SW480 (cell line): ENCODE measurements around the gene LAMC2.

Experiments
- DNase-seq: peaks from one replicate; pipeline ENCODE4 v3.0.0-alpha.2; 2016; ENCODE audit warnings: low spot score

The LAMC2 gene

GRCh38 chr1:183214021-183214970, 28.2 kb downstream of the LAMC2 start:
- no peak for DNase-seq

GRCh38 chr1:183215076-183215720, 29.1 kb downstream of the LAMC2 start:
- no peak for DNase-seq

GRCh38 chr1:183215936-183216335, 29.9 kb downstream of the LAMC2 start:
- DNase-seq = no peak

- DNase-seq = no peak
These were observed 32.1 kb downstream of the LAMC2 start for GRCh38 chr1:183218027-183218618.

DNA sequence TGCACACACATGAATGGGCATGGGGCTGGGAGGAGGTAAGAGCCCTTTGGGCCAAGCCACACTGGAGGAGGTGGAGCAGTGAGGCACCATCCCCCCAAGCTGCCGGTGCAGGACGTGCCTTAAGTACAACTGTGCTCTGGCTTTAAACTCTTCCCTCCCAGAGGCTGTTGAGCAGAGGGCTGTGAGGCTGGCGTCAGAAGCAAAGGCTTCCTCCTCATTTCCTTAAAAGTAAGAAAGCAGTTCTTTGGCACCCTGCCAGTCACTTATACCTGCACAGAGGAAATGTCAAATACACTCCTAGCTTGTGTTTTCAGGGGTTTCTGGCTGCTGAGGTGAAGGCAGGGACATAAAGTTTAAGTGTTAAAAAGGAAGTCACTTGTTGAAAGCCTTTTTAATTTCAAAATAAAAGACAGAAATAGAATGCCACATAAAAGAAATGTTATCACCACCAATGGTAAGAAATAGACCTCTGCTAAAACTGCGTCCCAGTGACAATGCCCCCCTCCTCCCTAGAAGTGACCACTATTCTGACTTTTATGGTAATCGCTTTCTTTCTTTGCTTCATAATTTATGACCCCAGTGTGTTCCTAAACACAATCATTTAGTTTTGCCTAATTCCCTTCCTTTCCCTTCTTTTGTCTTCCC, 33.0 kb downstream of the LAMC2 start:
- no peak for DNase-seq

DNA sequence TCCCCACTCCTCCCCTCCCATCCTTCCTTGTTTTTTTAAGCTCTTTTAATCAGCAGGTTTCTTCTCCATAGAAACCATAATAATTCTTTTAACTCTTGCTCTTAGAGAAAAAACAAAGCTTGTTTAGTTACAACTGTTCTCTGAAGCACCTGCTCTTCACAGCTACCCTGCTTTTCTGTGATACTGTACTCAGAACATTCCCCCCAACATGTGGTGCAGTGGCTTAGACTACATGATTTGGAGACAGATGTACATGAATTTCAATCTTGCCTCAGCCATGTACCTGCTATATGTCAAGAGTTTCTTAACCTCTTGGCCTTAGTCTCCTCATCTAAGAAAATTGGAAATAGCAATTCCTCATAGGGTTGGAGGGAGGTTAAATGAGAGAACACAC, 33.5 kb downstream of the LAMC2 start:
- no peak for DNase-seq

GRCh38 chr1:183222909-183223308, 36.8 kb downstream of the LAMC2 start:
- no peak for DNase-seq

DNA sequence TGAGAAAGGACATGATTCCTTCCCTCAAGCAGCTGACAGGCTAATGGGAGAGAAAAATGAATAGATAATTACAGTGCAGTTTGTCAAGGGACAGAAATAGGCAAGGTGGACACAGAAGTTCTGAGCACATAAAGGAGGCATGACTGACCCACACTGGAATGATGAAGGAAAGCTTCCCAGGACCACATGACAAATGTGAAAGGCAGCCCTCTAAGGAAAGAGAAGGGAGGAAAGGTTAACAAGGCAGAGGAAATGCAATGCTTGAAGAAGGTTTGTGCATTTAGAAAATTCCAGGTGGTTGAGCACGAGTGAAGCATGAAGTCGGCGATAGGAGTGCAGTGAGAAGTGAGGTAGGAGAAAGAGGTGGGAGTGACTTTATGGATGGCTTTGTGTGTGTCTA, 37.4 kb downstream of the LAMC2 start:
- no peak for DNase-seq

GRCh38 chr1:183226361-183226760, 40.3 kb downstream of the LAMC2 start:
- DNase-seq = no peak

DNA sequence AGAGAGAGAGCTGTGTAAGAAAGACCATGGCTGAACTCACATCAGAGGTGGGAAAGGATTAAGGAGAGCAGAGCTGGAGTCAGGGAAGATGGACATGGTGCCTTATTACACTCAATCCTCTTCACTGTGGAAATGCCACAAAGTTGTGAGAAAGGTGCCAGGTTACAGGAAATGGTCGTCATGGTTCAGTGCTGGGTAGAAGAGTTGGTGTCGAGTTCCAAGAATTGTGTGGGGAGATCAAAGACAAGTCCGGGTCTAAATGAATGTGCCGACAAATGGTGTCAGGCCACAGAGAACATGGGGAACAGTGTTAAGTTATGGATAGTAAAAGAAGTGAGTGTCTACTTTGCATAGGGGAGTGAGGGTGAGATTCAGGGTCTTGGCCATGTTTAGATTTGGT, 40.9 kb downstream of the LAMC2 start:
- peak; percentile 73 for DNase-seq

DNA sequence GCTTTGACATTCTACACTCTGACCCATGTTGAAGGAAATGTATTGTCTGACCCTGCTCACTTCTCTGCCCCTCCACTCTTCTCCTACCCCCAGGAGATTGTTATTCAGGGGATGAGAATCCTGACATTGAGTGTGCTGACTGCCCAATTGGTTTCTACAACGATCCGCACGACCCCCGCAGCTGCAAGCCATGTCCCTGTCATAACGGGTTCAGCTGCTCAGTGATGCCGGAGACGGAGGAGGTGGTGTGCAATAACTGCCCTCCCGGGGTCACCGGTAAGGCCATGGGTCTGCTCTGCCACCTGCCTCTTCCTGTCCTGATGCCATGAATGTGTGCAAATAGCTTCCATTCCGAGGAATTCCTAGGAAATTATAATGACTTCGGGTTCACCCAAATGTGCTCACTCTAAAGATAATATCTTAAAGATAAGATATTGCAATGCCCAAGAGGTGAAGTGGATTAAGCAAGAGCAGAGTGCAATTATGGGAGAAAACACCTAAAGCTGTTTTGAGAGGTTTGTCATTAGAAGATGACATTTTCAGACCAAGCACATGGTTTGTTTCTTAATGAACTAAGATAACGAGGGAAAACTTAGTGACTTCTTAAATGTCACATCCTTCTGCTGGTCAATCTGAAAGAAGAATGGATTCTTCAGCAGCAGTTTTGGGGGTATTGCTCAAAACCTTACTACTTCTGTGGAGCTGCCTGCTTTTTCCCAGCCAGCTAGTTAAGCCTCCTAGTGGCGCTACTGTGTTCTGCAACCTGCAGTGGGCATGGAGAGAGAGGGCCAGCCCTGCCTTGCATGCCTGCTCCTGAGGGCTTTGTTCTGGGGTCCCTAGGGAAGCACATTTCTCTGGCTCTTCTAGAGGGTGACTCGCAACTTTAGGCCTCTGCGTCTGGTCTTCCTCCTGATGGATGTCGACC, 41.6 kb downstream of the LAMC2 start:
- peak; percentile 38 for DNase-seq

DNA sequence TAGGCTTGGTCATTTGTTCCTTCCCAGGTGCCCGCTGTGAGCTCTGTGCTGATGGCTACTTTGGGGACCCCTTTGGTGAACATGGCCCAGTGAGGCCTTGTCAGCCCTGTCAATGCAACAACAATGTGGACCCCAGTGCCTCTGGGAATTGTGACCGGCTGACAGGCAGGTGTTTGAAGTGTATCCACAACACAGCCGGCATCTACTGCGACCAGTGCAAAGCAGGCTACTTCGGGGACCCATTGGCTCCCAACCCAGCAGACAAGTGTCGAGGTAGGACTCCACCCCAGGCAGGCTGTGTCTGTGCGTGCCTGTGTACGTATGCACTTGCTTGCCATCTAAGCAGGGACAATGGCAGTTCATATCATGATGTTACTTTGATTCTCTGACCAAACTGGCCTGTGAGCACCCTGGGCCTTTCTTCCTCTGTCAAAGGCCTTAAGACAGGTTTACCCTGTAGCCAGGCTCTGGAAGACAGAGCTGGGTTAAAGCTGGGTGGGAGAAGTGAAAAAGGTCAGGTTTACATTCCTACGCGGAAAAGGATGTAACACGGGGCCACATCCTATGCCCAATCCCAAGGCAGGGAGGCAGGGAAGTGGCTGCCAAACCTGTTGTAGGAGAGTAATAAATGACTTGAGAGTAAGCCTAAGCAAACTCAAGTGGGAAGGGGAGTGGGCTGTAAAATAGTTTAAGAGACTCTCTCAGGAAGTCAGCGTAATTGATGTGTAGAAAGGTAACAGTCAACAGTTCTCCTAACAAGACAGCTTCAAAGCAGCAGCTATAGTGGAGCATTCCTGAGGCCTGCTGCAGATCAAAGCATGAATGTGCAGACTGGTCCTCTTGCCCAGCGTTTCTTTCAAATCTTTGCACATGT, 42.5 kb downstream of the LAMC2 start:
- peak; percentile 68 for DNase-seq

DNA sequence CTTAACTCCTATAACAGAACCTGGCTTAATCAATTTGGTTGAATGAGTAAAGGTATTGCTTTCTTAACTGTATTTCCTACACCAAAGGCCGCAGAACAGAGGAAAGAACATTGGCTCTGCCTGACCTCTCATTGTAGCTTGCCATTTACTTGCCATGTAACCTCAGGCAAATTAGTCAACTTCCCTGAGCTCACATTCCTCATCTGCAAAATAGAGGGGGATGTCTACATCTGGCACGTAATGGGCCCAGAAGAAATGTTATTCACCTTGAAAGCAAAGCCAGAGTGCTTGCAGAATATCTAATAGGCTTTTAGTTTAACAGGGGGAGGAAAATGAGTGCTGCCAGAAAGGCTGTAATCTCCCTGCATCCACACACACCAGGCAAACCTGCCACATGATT, 44.3 kb downstream of the LAMC2 start:
- no peak for DNase-seq

- no peak for DNase-seq
These were observed 45.5 kb downstream of the LAMC2 start for GRCh38 chr1:183231545-183231944.

DNA sequence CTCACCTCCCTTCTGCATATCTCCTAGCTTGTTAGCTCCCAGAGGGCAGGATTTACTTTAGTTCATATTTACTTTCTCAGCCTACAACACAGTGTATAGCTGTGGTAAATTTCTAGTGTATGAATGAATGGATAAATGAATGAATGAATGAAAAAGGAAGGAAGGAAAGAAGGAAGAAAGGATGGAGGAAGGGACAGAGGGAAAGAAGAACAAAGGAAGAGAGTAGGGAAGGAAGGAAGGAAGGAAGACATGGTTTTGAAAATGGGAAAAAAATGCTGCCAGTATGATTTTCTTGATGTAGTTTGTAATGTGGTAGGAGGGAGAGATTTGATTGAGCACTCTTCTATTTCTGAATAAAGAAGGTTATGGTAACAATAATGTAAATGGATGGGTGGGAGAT, 47.0 kb downstream of the LAMC2 start:
- DNase-seq = no peak

- DNase-seq = peak; percentile 41
These were observed 48.8 kb downstream of the LAMC2 start for GRCh38 chr1:183234660-183235476.

DNA sequence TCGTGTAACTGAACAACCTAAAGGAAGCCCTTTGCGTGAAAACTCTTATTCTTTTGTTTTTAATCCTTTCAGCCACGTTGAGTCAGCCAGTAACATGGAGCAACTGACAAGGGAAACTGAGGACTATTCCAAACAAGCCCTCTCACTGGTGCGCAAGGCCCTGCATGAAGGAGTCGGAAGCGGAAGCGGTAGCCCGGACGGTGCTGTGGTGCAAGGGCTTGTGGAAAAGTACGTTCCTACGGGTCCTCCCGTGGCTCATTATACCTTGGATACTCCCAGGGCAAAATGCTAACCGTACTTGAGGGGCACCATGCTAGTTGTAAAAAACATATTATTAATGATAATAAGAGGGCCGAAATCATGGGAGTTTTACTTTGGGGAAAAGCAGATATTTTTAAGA, 49.4 kb downstream of the LAMC2 start:
- DNase-seq = no peak

DNA sequence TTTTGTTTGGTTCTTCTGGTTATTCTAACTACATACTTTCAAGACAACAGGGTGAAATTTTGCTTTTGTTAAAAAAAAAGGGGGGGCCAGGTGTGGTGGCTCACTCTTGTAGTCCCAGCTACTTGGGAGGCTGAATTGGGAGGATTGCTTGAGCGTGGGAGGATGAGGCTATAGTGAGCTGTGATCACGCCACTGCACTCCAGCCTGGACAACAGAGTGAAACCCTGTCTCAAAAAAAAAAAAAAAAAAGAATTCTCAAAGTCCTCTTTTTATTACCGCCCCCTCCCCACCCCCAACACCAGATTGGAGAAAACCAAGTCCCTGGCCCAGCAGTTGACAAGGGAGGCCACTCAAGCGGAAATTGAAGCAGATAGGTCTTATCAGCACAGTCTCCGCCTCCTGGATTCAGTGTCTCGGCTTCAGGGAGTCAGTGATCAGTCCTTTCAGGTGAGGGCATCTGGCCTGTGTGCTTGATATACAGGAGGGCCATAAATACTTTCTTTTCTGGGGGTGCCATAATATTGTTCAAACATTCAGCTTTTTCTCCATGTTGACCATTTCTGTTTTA, 50.2 kb downstream of the LAMC2 start:
- DNase-seq = no peak

GRCh38 chr1:183237046-183237445, 51.0 kb downstream of the LAMC2 start:
- no peak for DNase-seq
